ENCODE measurements around the gene NUMB.

- TF ChIP-seq CTCF (IDR thresholded peaks at IDR 0.05) (no peak), POLR2A (IDR thresholded peaks at IDR 0.05) (no peak)
These were observed 81.8 kb downstream of the NUMB start for GRCh38 chr14:73376585-73376984.
